H1 (cell line): ENCODE results near the gene TIMM9. TPM values are rescaled to one million over a fixed set of nuclear protein-coding genes. Genes with fewer than 3 reads are reported as not detected.

ENCODE experiments used
- CTCF ChIA-PET: fragments of 300-600 bp; sonication (Branson Sonifier 250); formaldehyde crosslinking; loops from one replicate; lab custom pipeline; 2021; ENCODE audit not compliant: partially characterized antibody; lab: Charles Lee
- POLR2A ChIA-PET: fragments of 300-600 bp; sonication (Branson Sonifier 250); formaldehyde crosslinking; loops from one replicate; lab custom pipeline; 2021; ENCODE audit warnings: inconsistent platforms; ENCODE audit not compliant: partially characterized antibody; lab: Charles Lee
- DNase-seq, 2 experiments: peaks; one replicate each; pipeline versions ENCODE4 v3.0.0 to v3.0.0-alpha.2; 2010 to 2022; ENCODE audit warnings: low spot score in 2 of 2, low read depth in 1 of 2, mixed read lengths in 1 of 2
- FAIRE-seq: peaks from 2 replicates; lab custom pipeline; 2011; peaks lifted over from hg19 to GRCh38; lab: Jason Lieb, UNC
- H2AFZ ChIP-seq: 2 replicates; pipeline ENCODE4 v1.8.1; 2012; ENCODE audit warnings: low read length, inconsistent platforms
- H2AK5ac ChIP-seq: 2 replicates; pipeline ENCODE4 v1.6.1; 2013; ENCODE audit warnings: low read depth, low read length
- H2BK120ac ChIP-seq: replicated peaks from 2 replicates; pipeline ENCODE3; 2013; ENCODE audit warnings: low read depth, low read length, inconsistent platforms
- H2BK12ac ChIP-seq: 2 replicates; pipeline ENCODE4 v1.6.1; 2013; ENCODE audit warnings: low read depth, low read length
- H2BK15ac ChIP-seq: 2 replicates; pipeline ENCODE4 v1.6.1; 2013; ENCODE audit warnings: low read length
- H2BK20ac ChIP-seq: 2 replicates; pipeline ENCODE4 v1.6.1; 2013; ENCODE audit warnings: low read length
- H2BK5ac ChIP-seq: 2 replicates; pipeline ENCODE4 v1.6.1; 2013; ENCODE audit warnings: low read depth, low read length
- H3K14ac ChIP-seq: 2 replicates; pipeline ENCODE4 v1.6.1; 2013; ENCODE audit warnings: inconsistent platforms; ENCODE audit not compliant: insufficient read length
- H3K18ac ChIP-seq: 2 replicates; pipeline ENCODE4 v1.6.1; 2013; ENCODE audit warnings: low read length; ENCODE audit errors: extremely low read depth
- H3K23ac ChIP-seq: 2 replicates; pipeline ENCODE4 v1.6.1; 2013; ENCODE audit warnings: inconsistent platforms; ENCODE audit not compliant: insufficient read length
- H3K23me2 ChIP-seq: 2 replicates; pipeline ENCODE4 v1.6.1; 2013; ENCODE audit warnings: low read depth, low read length
- H3K27ac ChIP-seq: 2 replicates; pipeline ENCODE4 v1.6.1; 2011; ENCODE audit warnings: low read depth, low read length, inconsistent platforms
- H3K27me3 ChIP-seq, 4 experiments: replicated peaks in 1 of 4; 1 replicate in 1 of 4; 2 replicates in 3 of 4; pipeline versions ENCODE4 v1.6.1 to v1.8.1; 2011 to 2013; ENCODE audit warnings: low read length in 3 of 4, mild to moderate bottlenecking in 3 of 4, inconsistent platforms in 2 of 4, mixed read lengths in 2 of 4, moderate library complexity in 1 of 4; ENCODE audit not compliant: control insufficient read depth in 3 of 4, insufficient read depth in 3 of 4; ENCODE audit errors: extremely low read depth in 1 of 4
- H3K36me3 ChIP-seq, 4 experiments: 2 replicates each; pipeline versions ENCODE4 v1.6.1 to v1.8.1; 2011 to 2013; ENCODE audit warnings: mild to moderate bottlenecking in 4 of 4, low read length in 3 of 4, moderate library complexity in 2 of 4, control low read depth in 1 of 4, inconsistent platforms in 1 of 4; ENCODE audit not compliant: insufficient read depth in 4 of 4, control insufficient read depth in 2 of 4
- H3K4ac ChIP-seq: replicated peaks from 2 replicates; pipeline ENCODE3; 2013; ENCODE audit warnings: low read length, low read depth, mixed read lengths, inconsistent platforms; ENCODE audit not compliant: insufficient read length
- H3K4me1 ChIP-seq, 4 experiments: replicated peaks in 1 of 4; 1 replicate in 1 of 4; 2 replicates in 3 of 4; pipeline versions ENCODE4 v1.6.1 to v1.8.1; 2011 to 2013; ENCODE audit warnings: low read length in 3 of 4, inconsistent platforms in 2 of 4, mixed read lengths in 1 of 4; ENCODE audit not compliant: insufficient read depth in 4 of 4, control insufficient read depth in 3 of 4
- H3K4me2 ChIP-seq, 2 experiments: 2 replicates each; pipeline versions ENCODE4 v1.6.1 to v1.8.1; 2011 to 2013; ENCODE audit warnings: low read depth in 2 of 2, low read length in 2 of 2, control low read depth in 1 of 2, inconsistent platforms in 1 of 2, mild to moderate bottlenecking in 1 of 2; ENCODE audit not compliant: insufficient read depth in 1 of 2
- H3K4me3 ChIP-seq, 4 experiments: fragments of 200-600, 300-600 bp in 1 of 4; sonication (generic), shearing (Covaris generic), sonication (Bioruptor Twin) in 1 of 4; 2 replicates each; pipeline versions ENCODE4 v1.5.1 to v1.8.1; 2011 to 2016; ENCODE audit warnings: low read length in 4 of 4, low read depth in 3 of 4, control low read depth in 2 of 4, inconsistent platforms in 2 of 4, mild to moderate bottlenecking in 2 of 4, mixed read lengths in 1 of 4, moderate library complexity in 1 of 4; ENCODE audit not compliant: insufficient read depth in 2 of 4; ENCODE audit errors: extremely low read depth in 1 of 4
- H3K56ac ChIP-seq: replicated peaks from 2 replicates; pipeline ENCODE3; 2013; ENCODE audit warnings: low read depth, mild to moderate bottlenecking, mixed read lengths, low read length, inconsistent platforms; ENCODE audit not compliant: insufficient read length
- H3K79me1 ChIP-seq: 2 replicates; pipeline ENCODE4 v1.6.1; 2013; ENCODE audit warnings: low read depth, low read length, control low read depth
- H3K79me2 ChIP-seq, 2 experiments: 2 replicates each; pipeline versions ENCODE4 v1.6.1 to v1.8.1; 2012 to 2013; ENCODE audit warnings: low read length in 2 of 2, mild to moderate bottlenecking in 2 of 2, inconsistent platforms in 1 of 2; ENCODE audit not compliant: insufficient read depth in 2 of 2, control insufficient read depth in 1 of 2
- H3K9ac ChIP-seq, 4 experiments: replicated peaks in 1 of 4; 1 replicate in 1 of 4; 2 replicates in 3 of 4; pipeline versions ENCODE4 v1.6.1 to v1.8.1; 2011 to 2013; ENCODE audit warnings: low read depth in 3 of 4, low read length in 3 of 4, control low read depth in 2 of 4, mild to moderate bottlenecking in 2 of 4, moderate library complexity in 2 of 4, inconsistent platforms in 1 of 4; ENCODE audit errors: extremely low read depth in 1 of 4
- H3K9me3 ChIP-seq, 2 experiments: 2 replicates each; pipeline versions ENCODE4 v1.6.1 to v1.8.1; 2012 to 2013; ENCODE audit warnings: mild to moderate bottlenecking in 2 of 2, moderate library complexity in 2 of 2, control low read depth in 1 of 2, inconsistent platforms in 1 of 2, low read depth in 1 of 2, low read length in 1 of 2, mixed read lengths in 1 of 2; ENCODE audit not compliant: insufficient read depth in 2 of 2
- H4K20me1 ChIP-seq, 2 experiments: replicated peaks in 1 of 2; 2 replicates each; pipeline versions ENCODE3 to v1.8.1; 2011 to 2013; ENCODE audit warnings: inconsistent platforms in 2 of 2, low read length in 2 of 2, mild to moderate bottlenecking in 1 of 2; ENCODE audit not compliant: insufficient read depth in 2 of 2, control insufficient read depth in 1 of 2
- H4K5ac ChIP-seq: 2 replicates; pipeline ENCODE4 v1.6.1; 2013; ENCODE audit warnings: low read length, low read depth, mixed read lengths, inconsistent platforms; ENCODE audit not compliant: insufficient read length
- H4K8ac ChIP-seq: 2 replicates; pipeline ENCODE4 v1.8.0; 2013; ENCODE audit warnings: mild to moderate bottlenecking, moderate library complexity, low read length, inconsistent platforms; ENCODE audit not compliant: insufficient read depth; ENCODE audit errors: extremely low read depth
- H4K91ac ChIP-seq: replicated peaks from 2 replicates; pipeline ENCODE3; 2013; ENCODE audit warnings: low read length, mixed read lengths, inconsistent platforms; ENCODE audit not compliant: insufficient read length
- BCL11A ChIP-seq, 2 experiments: IDR thresholded peaks; one replicate each; pipeline ENCODE4 v1.6.1; 2011; ENCODE audit warnings: low read depth in 2 of 2, low read length in 2 of 2, mild to moderate bottlenecking in 2 of 2
- CHD1 ChIP-seq: IDR thresholded peaks from 2 replicates; pipeline ENCODE4 v1.6.1; 2012; ENCODE audit warnings: low read depth, low read length, improper control_type of control experiment
- CTCF ChIP-seq, 3 experiments: IDR thresholded peaks; 1 replicate in 2 of 3; 2 replicates in 1 of 3; pipeline versions ENCODE4 v1.5.1 to v1.6.1; 2011; ENCODE audit warnings: low read length in 3 of 3, mild to moderate bottlenecking in 3 of 3, inconsistent platforms in 2 of 3, low read depth in 1 of 3, moderate library complexity in 1 of 3; ENCODE audit not compliant: insufficient read depth in 1 of 3; ENCODE audit errors: control extremely low read depth in 1 of 3
- EP300 ChIP-seq, 2 experiments: IDR thresholded peaks; 1 replicate in 1 of 2; 2 replicates in 1 of 2; pipeline ENCODE4 v1.6.1; 2011 to 2012; ENCODE audit warnings: low read depth in 2 of 2, low read length in 2 of 2, mild to moderate bottlenecking in 2 of 2, borderline replicate concordance in 1 of 2, inconsistent platforms in 1 of 2, moderate library complexity in 1 of 2
- EZH2 ChIP-seq: fragments of 200-600 bp; sonication (generic); IDR thresholded peaks from 2 replicates; pipeline ENCODE4 v1.7.1; 2012; ENCODE audit warnings: low read depth, mild to moderate bottlenecking, moderate library complexity, low read length, inconsistent platforms; ENCODE audit not compliant: severe bottlenecking
- HDAC2 ChIP-seq, 2 experiments: fragments of 300-600 bp in 1 of 2; sonication (generic) in 1 of 2; IDR thresholded peaks; 2 replicates each; pipeline ENCODE4 v1.6.1; 2011 to 2012; ENCODE audit warnings: low read depth in 2 of 2, low read length in 2 of 2, mild to moderate bottlenecking in 2 of 2, moderate library complexity in 2 of 2, borderline replicate concordance in 1 of 2, inconsistent platforms in 1 of 2
- KDM1A ChIP-seq: fragments of 200-600, 300-600 bp; sonication (generic); IDR thresholded peaks from 2 replicates; pipeline ENCODE4 v1.7.1; 2016; ENCODE audit warnings: mild to moderate bottlenecking, low read length, borderline replicate concordance
- PHF8 ChIP-seq: fragments of 200-600 bp; sonication (generic); conservative IDR thresholded peaks from 2 replicates; pipeline ENCODE4 v1.7.1; 2012; ENCODE audit warnings: low read depth, mild to moderate bottlenecking, inconsistent platforms, low read length, moderate library complexity
- POU5F1 ChIP-seq: IDR thresholded peaks from 2 replicates; pipeline ENCODE4 v1.6.1; 2011; ENCODE audit warnings: low read depth, mild to moderate bottlenecking, low read length, moderate library complexity
- SUZ12 ChIP-seq: fragments of 200-600 bp; sonication (generic); IDR thresholded peaks from 2 replicates; pipeline ENCODE4 v1.6.1; 2012; ENCODE audit warnings: mild to moderate bottlenecking, inconsistent platforms, low read length, moderate library complexity, mixed read lengths
- TBP ChIP-seq: IDR thresholded peaks from 2 replicates; pipeline ENCODE4 v1.6.1; 2011; ENCODE audit warnings: low read depth, low read length, improper control_type of control experiment
- TCF12 ChIP-seq: IDR thresholded peaks from 2 replicates; pipeline ENCODE4 v1.6.1; 2011; ENCODE audit warnings: low read depth, mild to moderate bottlenecking, low read length
- polyA plus RNA-seq, 7 experiments: library from polyadenylated mRNA; depleted of rRNA in 3 of 7; stranded (reverse) in 5 of 7; unstranded in 2 of 7; fragments of >200 nt in 5 of 7; fragments of 200-250 nt in 2 of 7; gene quantifications; 1 replicate in 5 of 7; 2 replicates in 1 of 7; 4 replicates in 1 of 7; pipeline versions ENCODE4 v1.2.1 to v1.2.3, GENCODE V29; 2011 to 2013; ENCODE audit warnings: missing spikeins in 2 of 7, mixed read lengths in 2 of 7
- total RNA-seq: library from RNA; stranded (reverse); fragmentation: NEBNext Ultra II Directional; extraction: Animal tissue kit (Norgen Biotek cat#: 25700); gene quantifications from 2 replicates; pipeline ENCODE4 v1.2.1, GENCODE V29; 2021

Gene TIMM9
- total and polyA plus RNA-seq, 2 of the 8 experiments (the other 6 are each of a cell fraction or from before 2014, with no cell fraction given) = 24.0 to 52.2 TPM

DNA sequence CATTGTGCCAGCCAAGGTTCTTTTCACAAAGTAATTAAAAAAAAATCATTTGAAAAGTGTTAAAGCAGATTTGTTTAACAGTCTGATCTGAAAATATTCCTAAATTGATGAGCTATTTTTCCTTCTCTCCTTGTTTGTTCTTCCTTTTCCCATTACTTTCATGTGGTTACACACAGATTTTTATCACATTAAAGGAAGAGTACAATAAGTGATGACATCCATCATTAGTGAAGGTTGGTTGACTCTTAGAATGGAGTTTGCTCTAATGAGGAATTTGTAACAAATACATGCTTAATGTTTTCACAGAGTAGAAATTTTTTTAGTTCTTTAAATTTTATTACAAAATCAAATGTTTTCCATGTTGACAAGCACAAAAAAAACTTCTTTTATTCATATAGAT is 50.5 kb downstream of the TIMM9 start:
- Histone ChIP-seq H4K8ac (no peak overlapping the region), H4K20me1 (peaks cover 0 to 3% of the 10 kb centered on the region in 2 experiments), H2BK15ac (no peak overlapping the region), H3K23me2 (no peaks in the 10 kb centered on the region), H3K79me2 (no peaks in the 10 kb centered on the region), H3K27me3 (no peaks in the 10 kb centered on the region), H2BK20ac (no peak overlapping the region), H2AFZ (no peak overlapping the region), H3K4me2 (no peak overlapping the region), H3K56ac (no peak overlapping the region), H3K4ac (no peak overlapping the region), H4K5ac (no peak overlapping the region), H3K79me1 (no peaks in the 10 kb centered on the region), H3K36me3 (peaks cover under 1 to 19% (median 2%) of the 10 kb centered on the region in 4 experiments; a peak in 4 of 8 replicates), H3K18ac (no peak overlapping the region), H3K4me1 (no peaks in the 10 kb centered on the region), H2AK5ac (no peak overlapping the region), H2BK120ac (no peak overlapping the region), H3K9ac (no peak overlapping the region), H3K14ac (no peak overlapping the region), H2BK12ac (no peak overlapping the region), H2BK5ac (no peak overlapping the region), H4K91ac (no peak overlapping the region), H3K23ac (no peak overlapping the region), H3K27ac (no peak overlapping the region), H3K4me3 (no peak overlapping the region), H3K9me3 (no peaks in the 10 kb centered on the region)
- FAIRE-seq (no peak), DNase-seq (no peak)
- POLR2A ChIA-PET = no interaction called here
- CTCF ChIA-PET = no interaction called here
- no peak for TF ChIP-seq POU5F1
- TF ChIP-seq EP300 (IDR thresholded peaks at IDR 0.05; ENCODE audit: borderline replicate concordance in 1 of 2, low read depth in 2 of 2, low read length in 2 of 2) = no peak
- TF ChIP-seq TCF12 = no peak
- TF ChIP-seq HDAC2 (IDR thresholded peaks at IDR 0.05; ENCODE audit: borderline replicate concordance in 1 of 2, low read depth in 2 of 2, low read length in 2 of 2) = no peak
- TF ChIP-seq CHD1 = no peak
- no peak for TF ChIP-seq TBP
- TF ChIP-seq CTCF (IDR thresholded peaks at IDR 0.05; ENCODE audit: control extremely low read depth in 1 of 3, insufficient read depth in 1 of 3, low read depth in 1 of 3, low read length in 3 of 3) = no peak
- no peak for TF ChIP-seq PHF8
- TF ChIP-seq EZH2 = no peak
- no peak for TF ChIP-seq KDM1A
- TF ChIP-seq BCL11A (IDR thresholded peaks at IDR 0.05; ENCODE audit: low read depth in 2 of 2, low read length in 2 of 2) = no peak
- TF ChIP-seq SUZ12 = no peak
